Prostate gland (tissue), 2 donors: Measurements from ENCODE around the gene TNS3.

Experiments
- POLR2A ChIP-seq: fragments of 450-650 bp; IDR thresholded peaks from one replicate; pipeline ENCODE4 v1.6.1; 2016; ENCODE audit warnings: antibody characterized with exemption, mild to moderate bottlenecking
- TF ChIP-seq, protein P1 (sequence below), 4 experiments: fragments of 200-600 bp in 2 of 4; fragments of 450-650 bp in 2 of 4; sonication (generic) in 2 of 4; IDR thresholded peaks; 1 replicate in 3 of 4; 2 replicates in 1 of 4; pipeline ENCODE4 v1.5.1; 2016 to 2019; ENCODE audit warnings: antibody characterized with exemption in 4 of 4, mild to moderate bottlenecking in 2 of 4, moderate library complexity in 2 of 4

DNA sequence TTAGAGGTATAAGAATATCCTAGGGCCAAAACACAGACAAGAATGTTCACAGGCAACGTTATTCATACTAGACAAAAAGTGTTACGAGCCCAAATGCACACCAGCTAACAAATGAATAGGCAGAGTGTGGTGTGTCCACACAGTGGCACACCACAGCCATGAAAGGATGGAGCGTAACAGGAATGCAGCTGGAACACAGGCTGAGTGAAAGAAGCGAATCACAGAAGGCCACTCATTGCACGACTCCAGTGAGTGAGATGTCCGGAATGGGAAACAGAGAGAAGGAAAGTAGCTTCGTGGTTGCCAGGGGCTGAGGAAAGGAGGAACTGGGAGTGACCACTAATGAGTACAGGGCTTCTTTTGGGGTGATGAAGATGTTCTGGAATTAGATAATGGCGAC, 198.8 kb downstream of the TNS3 start:
- TF ChIP-seq, protein P1, sequence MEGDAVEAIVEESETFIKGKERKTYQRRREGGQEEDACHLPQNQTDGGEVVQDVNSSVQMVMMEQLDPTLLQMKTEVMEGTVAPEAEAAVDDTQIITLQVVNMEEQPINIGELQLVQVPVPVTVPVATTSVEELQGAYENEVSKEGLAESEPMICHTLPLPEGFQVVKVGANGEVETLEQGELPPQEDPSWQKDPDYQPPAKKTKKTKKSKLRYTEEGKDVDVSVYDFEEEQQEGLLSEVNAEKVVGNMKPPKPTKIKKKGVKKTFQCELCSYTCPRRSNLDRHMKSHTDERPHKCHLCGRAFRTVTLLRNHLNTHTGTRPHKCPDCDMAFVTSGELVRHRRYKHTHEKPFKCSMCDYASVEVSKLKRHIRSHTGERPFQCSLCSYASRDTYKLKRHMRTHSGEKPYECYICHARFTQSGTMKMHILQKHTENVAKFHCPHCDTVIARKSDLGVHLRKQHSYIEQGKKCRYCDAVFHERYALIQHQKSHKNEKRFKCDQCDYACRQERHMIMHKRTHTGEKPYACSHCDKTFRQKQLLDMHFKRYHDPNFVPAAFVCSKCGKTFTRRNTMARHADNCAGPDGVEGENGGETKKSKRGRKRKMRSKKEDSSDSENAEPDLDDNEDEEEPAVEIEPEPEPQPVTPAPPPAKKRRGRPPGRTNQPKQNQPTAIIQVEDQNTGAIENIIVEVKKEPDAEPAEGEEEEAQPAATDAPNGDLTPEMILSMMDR (IDR thresholded peaks at IDR 0.05), result no peak
- no peak for TF ChIP-seq POLR2A
